HPDE6-E6E7 (cell line): ENCODE measurements around the gene NOXA1.
"Not testable (repeated sequence)": the region's sequence is repeated elsewhere in the genome, so short reads cannot be mapped to it uniquely, and the experiment has no call there.

ENCODE experiments used
- DNase-seq: peaks from one replicate; pipeline ENCODE4 v3.0.0; 2011; ENCODE audit warnings: missing footprints; ENCODE audit errors: extremely low spot score

Gene NOXA1

GRCh38 chr9:137462986-137463930 lies 40.1 kb downstream of the NOXA1 start:
- DNase-seq: no peak

GRCh38 chr9:137463931-137464290 lies 40.7 kb downstream of the NOXA1 start:
- DNase-seq: no peak

DNA sequence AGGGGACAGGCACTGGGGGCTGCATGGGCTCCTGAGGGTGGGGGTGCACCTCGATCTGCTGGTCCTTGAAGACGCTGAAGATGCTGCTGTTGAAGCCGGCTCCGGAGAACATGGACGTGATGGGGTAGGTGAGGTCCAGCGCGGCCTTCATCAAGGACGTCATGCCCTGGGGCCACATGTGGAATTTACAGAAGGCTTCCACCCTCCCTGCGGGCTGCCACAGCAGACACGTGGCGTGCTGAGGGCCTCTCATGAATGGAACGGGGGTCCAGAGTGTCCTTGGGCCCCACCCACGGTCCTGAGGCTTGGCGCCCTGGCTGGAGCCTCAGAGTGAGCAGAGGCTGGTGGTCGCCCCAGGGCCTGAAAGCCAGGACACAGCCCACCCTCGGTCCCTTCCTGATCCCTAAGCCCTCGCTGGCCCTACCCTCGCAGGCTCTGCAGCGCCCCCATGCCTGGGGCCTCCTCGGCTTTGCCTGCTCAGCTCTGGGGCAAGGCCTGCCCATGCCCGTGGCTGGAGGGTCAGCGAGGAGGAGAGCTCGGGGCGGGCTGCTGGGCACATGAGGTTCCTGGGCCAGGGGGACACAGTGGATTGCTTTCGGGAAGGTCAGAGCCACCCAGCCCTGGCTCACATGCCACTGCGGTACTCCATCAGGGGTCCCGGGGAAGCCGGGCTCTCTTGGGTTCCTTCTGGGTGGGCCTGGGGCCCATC lies 41.3 kb downstream of the NOXA1 start:
- no peak for DNase-seq

DNA sequence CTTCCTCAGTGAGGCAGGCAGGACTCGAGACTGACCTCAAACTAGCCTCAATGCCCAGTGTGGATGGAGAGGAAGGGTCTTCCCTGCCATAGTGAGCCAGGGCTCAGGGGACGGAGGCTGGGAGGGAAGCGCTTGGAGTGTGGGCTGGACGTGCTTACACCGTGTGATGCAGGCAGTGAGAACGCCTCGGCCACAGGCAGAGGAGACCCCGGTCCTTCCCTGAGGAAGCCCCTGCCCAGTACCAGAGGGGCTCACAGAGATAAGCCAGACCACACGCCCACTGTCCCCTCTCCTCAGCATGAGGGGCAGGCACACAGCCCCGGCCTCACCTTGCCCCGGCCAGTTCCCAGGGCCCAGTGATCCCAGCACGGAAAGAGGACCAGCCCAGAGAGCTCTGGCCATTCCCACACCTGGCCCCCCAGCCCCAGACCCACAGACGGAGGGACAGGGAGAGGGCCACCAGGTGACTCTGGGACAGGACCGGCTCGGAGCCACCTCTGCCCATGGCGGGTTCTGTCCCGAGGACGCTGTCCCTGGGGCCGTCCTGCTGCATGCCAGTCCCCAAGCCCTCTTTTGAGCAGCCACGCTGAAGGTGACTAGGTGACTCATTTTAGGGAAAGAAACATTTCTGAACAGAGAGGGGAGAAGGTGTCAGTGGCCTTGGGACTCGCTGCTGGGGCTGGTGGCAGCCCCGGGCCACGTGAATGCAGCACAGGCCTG lies 42.0 kb downstream of the NOXA1 start:
- DNase-seq: no peak

GRCh38 chr9:137465720-137466388 lies 42.7 kb downstream of the NOXA1 start:
- no peak for DNase-seq

DNA sequence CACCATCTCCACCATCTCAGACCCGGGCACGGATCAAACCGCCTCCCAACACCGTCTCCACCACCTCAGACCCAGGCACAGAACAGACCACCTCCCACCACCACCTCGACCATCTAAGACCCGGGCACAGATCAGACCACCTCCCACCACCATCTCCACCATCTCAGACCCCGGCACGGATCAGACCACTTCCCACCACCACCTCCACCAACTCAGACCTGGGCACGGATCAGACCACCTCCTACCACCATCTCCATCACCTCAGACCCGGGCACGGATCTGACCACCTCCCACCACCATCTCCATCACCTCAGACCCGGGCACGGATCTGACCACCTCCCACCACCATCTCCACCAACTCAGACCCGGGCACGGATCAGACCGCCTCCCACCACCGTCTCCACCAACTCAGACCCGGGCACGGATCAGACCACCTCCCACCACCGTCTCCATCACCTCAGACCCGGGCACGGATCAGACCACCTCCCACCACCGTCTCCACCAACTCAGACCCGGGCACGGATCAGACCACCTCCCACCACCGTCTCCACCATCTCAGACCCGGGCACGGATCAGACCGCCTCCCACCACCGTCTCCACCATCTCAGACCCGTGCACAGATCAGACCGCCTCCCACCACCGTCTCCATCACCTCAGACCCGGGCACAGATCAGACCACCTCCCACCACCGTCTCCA lies 43.3 kb downstream of the NOXA1 start:
- not testable (repeated sequence) for DNase-seq

GRCh38 chr9:137467161-137467581 lies 44.0 kb downstream of the NOXA1 start:
- no peak for DNase-seq

DNA sequence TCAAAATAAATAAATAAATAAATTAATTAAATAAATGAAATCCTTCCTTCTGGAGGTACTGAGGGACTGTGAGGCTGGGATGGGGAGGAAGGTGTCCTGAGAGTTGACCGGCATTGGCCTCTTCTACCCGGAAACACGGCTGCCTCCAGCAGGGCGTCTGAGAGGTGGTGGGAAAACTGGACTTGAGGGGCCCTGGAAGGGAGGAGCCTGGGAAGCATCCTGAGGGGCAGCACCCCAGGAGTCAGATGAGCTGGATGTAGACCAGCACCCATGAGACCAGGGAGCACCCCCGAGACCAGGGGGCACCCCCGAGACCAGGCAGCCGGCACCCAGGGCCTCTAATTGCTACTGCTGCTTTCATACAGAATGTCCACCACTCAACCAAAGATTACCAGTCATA lies 44.7 kb downstream of the NOXA1 start:
- DNase-seq: no peak

GRCh38 chr9:137470785-137471184 lies 47.6 kb downstream of the NOXA1 start:
- no peak for DNase-seq

- no peak for DNase-seq
Measured at GRCh38 chr9:137474271-137474670, 51.1 kb downstream of the NOXA1 start.

- no peak for DNase-seq
Measured at GRCh38 chr9:137475666-137476065, 52.5 kb downstream of the NOXA1 start.

DNA sequence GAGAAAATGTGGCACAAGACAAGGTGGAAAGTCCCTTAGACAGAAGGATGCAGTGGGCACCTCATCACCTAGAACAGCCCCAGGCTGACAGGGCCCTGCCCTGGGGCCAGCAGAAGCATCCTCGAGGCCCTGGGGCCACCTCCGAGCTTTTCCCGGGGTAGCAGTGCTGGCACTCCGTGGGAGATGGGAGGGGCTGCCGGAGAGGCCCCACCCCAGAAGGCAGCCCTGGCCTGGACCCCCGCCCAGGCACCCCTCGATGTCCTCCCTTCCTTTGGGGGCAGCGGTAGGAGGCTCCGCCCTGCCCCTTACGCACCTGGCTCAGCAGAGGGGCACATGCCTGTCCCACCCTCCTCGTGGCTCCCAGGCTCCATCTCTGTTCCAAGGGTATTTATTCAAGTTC lies 53.7 kb downstream of the NOXA1 start:
- DNase-seq: no peak

DNA sequence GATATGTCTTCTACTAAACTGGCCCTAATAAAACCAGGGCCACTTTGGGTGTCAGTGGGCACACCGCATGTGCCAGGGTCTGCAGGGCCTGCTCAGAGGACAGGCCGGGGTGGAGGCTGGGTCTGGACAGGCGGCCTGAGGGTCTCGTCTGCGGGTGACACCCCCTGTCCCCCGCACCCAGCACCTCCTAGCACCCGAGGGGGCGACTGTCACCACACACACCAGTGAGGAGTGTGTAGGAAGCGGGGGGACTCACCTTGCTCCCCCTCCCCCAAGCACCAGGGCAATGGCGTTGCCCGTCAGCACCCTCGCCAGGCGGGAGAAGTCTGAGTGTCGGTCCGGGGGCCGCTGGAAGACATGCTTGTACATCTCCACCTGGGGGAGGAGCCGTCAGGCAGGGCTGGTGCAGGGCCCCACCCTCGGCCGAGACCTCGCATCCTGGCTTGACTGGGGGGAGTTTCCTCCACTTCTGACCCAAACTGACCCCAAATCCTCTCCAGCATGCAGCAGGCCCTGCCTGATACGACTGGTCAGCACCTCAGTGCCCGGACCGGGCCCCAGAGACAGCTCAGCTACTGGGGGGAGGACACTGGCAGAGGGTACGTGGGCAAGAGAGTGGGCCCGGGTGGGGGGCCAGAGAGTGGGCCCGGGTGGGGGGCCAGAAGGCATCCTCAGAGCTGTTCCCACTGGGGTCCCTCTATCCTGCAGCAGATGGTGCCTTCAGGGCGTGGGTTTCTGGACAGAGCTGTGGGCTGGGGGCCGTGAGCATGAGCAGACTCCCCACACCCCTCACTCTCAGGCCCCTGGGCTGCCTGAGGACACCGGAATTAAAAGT lies 54.8 kb downstream of the NOXA1 start:
- DNase-seq: no peak

DNA sequence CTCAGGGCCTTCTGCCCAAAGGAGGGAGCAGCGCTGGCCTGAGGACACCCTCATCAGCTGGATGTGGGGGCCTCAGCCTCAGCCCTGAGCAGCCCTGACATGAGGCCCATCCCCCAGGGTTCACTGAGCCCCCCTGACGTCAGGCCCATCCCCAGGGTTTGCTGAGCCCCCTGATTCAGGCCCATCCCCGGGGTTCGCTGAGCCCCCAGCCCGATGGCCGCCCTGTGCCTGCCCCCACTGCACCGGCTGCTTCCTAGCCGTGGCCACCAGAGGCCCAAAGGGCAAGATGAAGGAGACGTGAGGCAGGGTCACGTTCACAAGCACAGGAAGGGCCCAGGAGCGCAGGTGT lies 55.4 kb downstream of the NOXA1 start:
- no peak for DNase-seq

GRCh38 chr9:137478962-137479861 lies 56.0 kb downstream of the NOXA1 start:
- DNase-seq: no peak

- no peak for DNase-seq
Measured at GRCh38 chr9:137479892-137480685, 56.9 kb downstream of the NOXA1 start.

GRCh38 chr9:137480686-137481683 lies 57.8 kb downstream of the NOXA1 start:
- no peak for DNase-seq
